ENCODE measurements around the gene TBPL1.
A peak's percentile ranks its signal among the peaks of the same experiment; 100 is the strongest.

Gene TBPL1

DNA sequence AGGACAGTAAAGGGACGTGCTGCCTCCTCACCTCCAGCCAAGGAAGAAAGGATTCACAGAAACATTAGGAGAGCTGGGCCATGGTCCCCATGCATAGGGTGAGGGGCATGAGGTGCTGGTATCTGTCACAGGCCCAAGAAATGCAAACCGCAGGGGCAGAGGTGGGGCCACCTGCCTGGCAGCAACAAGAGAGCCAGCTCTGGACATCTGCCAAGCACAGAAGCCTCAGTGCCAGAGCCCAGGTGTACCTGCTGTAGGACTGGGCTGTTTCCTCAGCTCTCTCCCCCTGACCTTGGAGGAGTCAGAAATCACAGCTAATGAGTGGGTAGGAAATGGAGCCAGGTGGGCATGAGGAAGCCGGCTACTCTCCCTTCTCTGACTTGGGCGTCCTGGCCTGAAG is 54.1 kb downstream of the TBPL1 start:
- DNase-seq (ENCODE audit: low spot score), result peak; percentile 58

DNA sequence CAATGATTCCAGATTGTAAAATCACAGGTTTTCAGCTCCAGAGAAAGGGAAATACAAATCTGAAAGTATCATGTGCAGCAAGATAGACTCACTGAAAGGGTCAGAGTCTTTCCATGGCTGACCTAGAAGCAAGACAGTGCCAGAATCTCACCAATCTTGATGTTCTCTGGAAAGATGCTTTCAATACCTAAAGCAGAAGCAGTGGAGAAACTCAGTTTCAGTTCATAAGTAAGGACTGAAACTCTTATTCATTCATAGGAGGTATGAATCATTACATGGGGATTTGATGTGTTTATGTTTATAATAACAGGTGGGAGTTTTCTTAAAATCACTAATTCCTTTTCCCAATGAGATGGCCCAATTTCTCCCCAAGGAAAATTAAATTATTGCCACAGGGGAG is 56.9 kb downstream of the TBPL1 start:
- no peak for DNase-seq (ENCODE audit: low spot score)

DNA sequence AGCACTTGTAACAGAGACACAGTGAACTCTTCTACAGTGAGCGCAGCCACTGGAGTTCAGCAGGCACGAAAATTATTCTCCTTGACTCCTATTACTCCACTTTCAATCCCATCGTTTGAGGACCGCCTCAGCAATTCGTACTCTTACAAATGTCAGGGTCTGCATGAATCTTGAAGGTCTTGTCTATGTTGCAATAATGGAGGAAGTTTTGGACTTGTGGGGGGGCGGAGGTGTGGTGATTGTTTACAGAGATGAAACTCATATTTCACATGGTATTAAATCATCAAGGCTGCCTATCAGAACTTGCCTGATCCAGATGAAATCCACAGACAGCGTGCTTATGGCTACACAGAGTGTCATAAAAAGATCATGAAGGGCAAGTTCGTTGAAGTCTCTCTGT is 57.4 kb downstream of the TBPL1 start:
- DNase-seq (ENCODE audit: low spot score), result no peak

DNA sequence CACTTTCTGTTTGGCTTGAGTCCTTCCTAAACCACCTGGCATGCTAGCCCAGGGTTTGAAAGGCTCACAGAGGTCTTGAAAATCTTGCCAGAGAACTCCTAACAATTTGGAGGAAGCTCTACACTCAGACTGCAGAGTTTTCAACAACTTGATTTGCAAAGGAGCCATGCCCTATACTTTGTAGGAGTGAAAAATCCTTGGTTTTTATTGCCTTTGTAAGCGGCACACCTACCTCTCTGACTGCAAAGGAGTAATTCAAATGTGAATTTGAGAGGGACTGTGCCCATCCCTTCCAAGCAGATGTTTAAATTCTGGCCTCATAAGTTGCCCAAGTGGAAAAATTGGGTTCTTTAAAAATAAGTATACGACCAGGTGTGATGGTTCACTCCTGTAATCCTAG is 58.0 kb downstream of the TBPL1 start:
- peak; percentile 32 for DNase-seq (ENCODE audit: low spot score)

DNA sequence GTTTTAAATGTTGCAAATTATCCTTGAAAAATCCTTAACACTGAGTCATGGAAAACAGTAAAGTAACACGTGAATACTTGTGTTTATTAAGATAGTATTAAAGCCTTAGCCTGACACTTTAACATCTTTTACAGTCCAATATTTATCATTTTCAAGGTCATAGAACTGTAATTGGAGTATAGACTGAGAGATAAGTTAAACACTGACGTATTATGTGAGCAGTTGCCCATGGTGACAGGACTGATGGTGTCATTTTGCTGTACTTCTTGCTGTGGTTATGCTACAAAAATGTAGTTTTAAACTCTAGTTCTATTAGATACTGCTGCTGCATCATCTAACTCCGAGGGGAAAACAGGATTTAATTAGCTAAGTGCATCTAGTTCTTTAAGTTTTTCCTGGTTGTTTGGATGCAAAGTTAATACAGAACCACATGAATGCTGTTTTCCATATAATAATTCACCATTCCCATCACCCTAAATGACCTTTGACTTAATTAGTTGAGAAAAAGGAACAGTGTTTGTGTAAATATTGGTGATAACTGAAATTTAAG is 61.6 kb downstream of the TBPL1 start:
- DNase-seq (ENCODE audit: low spot score), result no peak

DNA sequence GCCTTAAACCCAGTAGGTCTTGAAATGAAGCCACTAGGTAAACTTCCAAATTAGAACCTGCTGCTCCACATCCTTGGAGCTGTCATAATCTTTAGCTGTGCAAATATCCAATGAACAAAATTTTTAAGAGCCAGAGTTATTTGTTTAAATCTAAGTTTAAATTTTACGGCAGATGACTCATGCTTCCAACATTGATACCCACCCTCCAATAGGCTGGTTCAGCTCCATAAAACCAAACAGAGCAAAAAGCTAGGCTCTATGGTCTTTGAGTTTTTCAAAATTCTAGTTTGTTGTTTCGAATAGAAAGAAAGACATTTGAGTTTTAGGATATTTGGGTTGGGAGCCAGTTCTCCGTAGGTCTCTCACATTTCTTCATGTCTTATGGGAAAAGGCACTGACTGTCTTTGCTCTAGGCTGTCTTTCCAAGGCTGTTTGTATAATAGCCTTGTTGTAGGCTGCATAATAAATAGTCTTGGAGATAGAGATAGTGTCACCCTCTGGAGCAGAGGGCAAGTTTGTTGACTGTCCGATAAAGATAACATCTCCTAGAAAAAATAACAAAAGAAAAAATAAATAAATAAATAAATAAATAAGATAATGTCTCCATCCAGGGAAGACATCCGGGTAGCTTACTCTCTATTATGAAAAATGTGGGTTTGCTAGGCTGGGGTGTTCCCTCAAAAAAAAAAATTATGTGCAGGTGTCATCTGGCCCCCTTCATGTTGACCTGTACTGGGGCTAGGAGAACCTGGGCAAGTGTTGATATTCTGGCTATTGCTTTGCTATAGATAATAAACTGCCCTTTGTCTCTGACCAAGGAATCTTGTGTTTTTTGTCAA is 62.9 kb downstream of the TBPL1 start:
- DNase-seq (ENCODE audit: low spot score), result no peak

DNA sequence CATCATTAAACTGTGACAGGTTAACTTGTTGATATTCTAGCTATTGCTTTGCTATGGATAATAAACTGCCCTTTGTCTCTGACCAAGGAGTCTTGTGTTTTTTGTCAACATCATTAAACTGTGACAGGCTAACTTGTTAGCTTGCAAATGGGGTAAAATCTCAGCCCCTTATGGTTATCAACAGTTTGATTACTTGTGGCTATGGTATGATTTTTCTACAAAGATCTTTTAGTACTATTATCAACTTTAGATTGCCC is 63.5 kb downstream of the TBPL1 start:
- no peak for DNase-seq (ENCODE audit: low spot score)

DNA sequence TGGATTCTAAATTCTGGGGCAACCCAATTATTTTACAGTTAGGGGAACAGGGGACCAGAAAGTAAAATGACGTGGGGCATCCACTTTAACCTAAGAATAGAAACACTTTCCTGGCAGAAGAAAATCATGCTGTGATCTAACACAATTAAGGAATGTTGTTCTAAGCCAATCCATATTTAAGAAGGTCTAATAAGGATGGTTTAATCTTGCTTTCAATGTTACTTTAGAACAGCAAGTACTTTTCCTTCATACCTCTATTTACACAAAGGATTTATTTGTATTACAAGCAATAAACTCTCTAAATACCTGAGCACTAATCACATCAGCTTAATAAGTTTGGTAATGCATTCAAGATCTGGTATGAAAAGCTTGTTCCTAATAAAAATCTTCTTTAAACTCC is 67.0 kb downstream of the TBPL1 start:
- DNase-seq (ENCODE audit: low spot score), result peak; percentile 46

DNA sequence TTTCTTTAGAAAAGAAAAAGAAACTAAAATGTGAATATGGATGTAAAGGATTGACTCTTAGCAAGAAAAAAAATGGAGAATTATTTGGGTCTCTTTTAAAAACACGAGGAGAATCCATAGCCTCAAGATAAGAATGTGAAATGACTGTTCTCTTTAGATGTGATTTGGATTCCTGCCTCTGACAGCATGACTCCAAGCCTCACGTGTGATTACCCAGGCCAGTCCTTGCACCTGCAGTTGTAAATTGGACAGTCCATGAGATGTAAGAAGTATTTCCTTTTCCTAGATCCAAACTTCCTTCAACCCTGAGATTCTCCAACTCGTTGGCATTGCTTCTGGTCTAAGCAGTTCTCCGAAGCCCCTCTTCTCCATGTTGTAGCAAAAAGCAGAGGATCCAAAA is 67.5 kb downstream of the TBPL1 start:
- peak; percentile 78 for DNase-seq (ENCODE audit: low spot score)

DNA sequence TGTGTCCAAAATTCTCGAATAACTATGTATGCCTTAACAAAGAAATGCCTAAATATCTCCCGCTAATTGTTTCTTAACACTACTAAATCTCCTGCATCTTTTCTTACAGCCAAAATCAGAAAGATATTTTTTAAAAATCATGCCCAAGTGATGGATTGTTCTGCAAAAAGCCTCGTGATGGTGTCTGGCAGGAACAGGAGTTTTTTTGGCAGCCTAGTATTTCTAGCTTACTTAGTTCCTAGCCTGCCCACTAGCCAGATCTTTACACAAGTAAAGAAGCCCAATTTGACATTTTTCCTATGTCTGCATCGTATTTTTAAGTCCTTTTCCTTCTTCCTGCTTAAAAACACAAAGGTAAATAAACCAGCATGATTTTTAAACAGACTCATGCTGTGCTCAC is 67.9 kb downstream of the TBPL1 start:
- DNase-seq (ENCODE audit: low spot score), result peak; percentile 36

DNA sequence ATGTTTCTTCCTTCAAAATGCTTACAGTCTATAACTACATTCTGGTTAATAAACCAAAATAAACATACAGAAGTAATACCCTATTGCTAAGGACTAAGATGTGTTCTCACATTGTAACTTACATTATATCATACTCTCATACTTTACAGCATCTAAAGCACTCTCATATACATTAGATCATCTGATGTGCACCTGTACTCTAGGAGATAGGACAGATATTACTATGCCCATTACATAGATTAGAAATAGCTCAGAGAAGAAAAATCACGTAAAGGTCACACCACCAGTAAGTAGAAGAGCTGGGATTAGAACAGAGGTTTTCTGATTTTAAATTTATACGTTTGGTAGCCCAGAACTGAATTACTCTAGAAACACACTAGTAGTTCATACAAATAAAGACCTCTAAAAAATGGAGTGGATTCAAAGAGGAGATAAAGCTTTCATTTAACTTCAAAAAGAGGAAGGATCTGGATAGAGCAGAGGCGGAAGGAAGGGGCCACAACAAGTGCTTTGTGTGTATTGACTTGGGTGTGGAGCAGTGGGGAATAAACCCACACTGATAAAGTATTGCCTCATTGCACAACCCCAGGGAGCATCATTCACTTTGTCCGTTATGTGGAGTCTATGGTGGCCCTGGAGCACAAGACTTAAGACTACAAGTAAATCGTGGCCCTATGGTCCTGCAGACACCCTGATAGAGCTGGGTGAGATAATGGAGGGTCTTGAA is 68.5 kb downstream of the TBPL1 start:
- no peak for DNase-seq (ENCODE audit: low spot score)

DNA sequence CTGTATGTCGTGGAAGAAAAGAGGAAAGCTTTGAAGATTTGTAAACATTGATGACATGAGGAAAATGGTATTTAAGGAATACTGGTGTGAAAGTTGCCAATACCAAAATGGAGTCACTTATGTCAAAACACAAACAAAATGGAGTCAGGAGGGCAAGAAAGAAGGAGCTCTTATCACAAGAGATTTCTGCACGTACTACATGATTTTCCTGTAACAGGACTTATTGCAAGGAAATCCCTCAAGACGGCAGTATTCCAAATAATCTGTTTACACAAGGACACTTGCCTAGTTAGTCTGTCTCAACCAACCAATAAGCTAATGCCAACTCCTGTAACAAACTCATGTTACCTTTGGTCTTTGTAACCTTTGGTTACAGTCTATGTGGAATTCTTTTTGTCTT is 69.6 kb downstream of the TBPL1 start:
- no peak for DNase-seq (ENCODE audit: low spot score)

DNA sequence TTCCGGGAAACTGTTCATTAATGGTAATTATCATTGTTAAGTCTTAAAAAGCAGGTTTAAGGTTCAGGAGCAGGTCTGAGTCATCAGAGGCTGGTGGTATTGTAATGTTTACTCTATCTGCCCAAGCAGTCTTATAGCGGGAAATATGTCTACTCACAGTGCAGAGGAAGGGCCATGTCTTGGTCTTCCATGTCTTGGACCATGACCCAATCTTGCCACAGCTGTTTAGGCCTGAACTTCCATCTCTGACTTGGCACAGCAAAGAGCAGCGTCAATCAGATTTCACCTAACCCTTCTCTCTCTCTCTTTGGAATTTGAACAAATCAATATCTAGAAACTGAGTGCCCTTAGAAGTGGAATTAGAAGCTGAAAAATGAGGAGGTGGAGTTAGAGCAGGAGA is 73.6 kb downstream of the TBPL1 start:
- no peak for DNase-seq (ENCODE audit: low spot score)

DNA sequence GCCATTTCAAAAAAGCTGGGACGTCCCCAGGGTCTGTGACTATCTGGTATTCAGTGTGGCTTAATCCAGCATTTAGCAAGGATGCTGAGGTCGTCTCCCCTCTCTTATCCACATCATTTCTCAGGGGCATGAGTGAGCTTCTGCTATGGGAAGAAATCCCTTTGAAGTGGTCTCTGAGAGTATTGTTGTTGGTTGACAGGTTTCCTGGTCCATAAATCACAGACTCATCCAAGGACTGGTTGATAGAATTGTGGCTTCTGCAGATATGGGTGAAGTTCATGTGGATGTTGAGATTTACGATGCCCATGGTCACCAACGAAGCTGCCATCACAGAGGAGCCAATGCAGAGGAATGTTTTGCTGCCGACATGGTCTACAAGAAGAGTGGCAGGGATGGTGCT is 75.4 kb downstream of the TBPL1 start:
- no peak for DNase-seq (ENCODE audit: low spot score)

DNA sequence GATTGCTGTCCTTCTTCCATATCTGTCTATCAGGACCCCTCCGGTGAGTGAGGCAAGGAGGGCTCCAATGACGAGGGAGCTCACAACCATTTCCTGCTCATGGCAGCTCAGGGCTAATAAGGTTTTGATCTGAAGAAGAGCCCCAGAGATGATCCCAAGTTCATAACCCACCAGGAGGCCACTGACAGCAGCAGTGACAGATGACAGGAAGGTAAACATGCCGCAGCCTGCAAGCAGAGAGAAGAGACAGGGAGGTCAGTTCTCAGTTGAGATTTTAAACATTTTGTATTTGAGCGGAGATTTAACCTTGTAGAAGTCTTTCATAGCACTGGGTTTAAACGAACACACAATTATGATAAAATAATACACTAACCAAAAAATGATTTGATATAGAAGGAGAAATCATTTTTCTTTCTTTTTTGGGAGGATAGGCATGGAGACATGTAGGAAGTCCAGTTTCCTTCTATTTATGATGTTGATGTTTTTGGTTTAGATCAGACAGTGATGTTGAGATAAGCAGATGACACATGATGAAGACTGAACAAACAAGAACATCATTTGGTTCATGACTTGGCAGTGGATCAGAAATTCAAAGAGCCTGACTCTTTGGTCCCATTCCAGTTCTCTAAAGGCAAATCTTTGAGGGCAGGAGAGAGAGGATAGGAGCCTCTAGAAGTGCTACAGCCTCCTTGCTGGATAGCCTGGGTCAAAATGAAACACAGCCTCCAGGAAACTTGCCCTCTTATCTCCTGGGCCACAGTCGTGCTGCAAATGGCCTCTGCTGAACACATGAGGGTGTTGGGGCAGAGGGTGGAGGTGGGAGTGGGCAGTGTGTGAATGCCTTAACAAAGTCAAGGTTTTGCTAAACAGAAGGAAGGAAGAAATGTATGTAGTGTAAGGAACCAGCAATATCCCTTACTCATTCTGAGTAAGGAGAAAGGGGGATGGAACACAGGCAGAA is 76.8 kb downstream of the TBPL1 start:
- peak; percentile 34 for DNase-seq (ENCODE audit: low spot score)

DNA sequence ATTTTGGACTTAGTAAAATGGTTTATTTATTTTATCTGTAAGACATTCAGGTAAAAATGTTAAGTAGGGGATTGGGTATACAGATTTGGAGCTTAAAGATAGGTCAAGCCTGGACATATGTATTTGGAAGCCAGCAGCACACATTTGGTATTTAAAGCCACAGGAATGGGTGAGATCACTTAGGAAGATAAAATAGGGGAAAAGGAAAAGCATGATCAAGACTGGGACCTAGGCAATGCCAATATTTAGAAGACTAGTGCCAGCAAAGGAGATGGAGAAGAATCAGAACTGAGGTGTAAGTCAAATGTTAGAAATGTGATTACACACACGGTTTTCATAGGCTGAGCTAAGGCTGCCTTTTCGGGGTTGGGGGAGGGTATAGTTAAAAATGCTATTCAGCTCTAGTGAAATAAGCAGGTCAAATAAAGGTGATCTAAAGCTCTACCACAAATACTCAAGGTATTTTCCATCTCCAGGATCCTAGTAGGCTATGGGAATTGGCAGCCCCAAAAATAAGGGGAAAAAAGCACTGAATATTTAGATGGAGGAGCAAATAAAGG is 78.8 kb downstream of the TBPL1 start:
- no peak for DNase-seq (ENCODE audit: low spot score)

DNA sequence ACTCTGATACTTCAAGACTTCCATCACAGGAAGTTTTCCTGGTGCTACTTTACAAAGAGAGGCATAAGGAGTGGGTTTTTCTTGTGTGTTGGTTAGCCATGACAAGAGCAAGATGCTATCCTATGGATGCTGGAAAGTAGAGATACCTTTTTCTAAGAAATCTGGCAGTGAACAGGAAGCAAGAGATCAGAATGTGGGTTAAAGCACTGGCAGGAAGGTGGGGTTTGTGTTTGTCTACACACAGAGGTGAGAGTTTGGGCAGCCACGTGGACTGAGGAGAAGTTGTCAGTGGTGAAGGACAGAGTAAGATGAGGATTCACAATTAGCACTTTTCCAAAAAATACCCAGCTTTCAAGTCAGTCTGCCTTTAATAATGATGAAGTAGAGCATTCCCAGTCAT is 81.5 kb downstream of the TBPL1 start:
- DNase-seq (ENCODE audit: low spot score), result no peak

DNA sequence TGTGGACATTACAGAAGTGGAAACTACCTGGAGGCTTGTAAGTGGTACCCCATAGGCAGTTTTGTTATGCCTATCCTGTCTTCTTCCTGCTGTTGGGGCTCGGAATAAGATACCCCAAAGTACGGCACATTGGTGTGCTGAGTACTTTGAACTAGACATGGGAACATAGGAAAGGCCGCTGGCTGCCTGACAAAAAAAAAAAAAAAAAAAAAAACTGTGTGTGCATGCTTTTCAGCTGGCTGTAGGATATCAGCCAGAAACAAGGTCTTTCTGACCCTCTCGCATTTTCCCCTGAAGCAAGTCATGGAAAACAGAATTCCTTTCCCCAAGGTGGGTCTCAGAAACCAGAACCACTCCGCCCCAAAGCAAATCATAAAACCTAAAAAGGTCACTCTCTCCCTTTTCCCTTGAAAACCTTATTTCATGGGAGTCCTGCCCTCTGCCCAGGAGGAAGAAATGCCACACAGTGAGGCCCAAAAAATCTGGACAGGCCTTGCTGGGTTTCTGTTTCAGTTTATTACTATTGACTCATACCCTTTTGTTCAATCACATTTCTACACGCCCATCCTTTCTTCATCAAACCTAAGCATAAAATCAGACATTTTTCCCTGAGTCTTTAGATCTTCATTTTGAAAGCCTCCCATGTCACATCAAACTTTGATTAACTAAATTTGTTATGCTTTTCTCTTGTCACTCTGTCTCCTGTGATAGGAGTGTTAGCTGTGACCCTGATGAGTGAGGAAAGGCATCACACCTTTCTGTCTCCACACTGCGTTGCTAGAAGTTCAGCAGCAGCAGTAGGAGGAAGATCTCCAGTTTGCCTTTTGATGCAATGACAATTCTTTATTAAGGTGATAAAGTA is 82.2 kb downstream of the TBPL1 start:
- no peak for DNase-seq (ENCODE audit: low spot score)

DNA sequence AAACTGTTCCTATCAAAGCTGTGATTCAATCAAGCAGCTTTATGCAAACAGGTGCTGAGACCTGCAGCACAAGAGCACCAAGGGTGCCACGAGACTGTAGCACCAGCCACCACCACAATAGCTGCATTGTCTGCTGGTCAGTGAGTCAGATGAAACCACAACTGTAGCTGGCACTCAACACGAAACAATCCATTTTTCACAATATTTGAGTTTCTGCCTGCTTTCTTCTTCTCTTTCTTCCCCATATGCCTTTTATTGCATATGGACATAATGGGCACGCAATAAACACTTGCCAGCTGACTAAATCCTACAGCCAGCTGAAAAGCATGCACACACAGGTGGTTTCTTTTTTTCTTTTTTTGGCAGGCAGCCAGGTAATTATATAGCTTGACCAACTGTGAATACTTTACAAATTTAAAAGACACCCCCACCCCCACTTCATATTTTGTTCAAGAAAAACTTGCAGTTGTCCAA is 82.8 kb downstream of the TBPL1 start:
- no peak for DNase-seq (ENCODE audit: low spot score)

DNA sequence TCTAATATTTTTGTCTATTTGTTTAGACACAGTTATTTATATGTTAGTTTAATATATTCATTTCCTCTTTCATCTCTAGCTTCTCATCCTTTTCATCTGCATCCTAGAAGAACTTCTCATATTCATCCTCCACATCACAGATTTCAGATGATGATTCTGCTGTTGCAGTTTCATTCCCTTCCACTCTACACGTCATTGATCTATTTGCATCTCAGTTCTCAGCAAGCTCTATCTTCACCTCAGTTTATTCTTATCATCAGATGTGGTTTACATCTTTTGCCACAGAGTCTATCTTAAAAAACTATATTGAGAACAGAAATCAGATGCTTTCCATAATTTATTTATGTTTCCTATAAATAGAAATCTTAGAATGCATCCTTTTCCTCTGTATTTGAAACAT is 86.1 kb downstream of the TBPL1 start:
- DNase-seq (ENCODE audit: low spot score), result no peak

Data from cerebellar cortex (tissue), 1 donor.